H1 (cell line): ENCODE data around the gene FERMT2. TPM values are rescaled to one million over a fixed set of nuclear protein-coding genes. Genes with fewer than 3 reads are reported as not detected.

ENCODE experiments used
- CTCF ChIA-PET: fragments of 300-600 bp; sonication (Branson Sonifier 250); formaldehyde crosslinking; loops from one replicate; lab custom pipeline; 2021; ENCODE audit not compliant: partially characterized antibody; lab: Charles Lee
- POLR2A ChIA-PET: fragments of 300-600 bp; sonication (Branson Sonifier 250); formaldehyde crosslinking; loops from one replicate; lab custom pipeline; 2021; ENCODE audit warnings: inconsistent platforms; ENCODE audit not compliant: partially characterized antibody; lab: Charles Lee
- DNase-seq, 2 experiments: peaks; one replicate each; pipeline versions ENCODE4 v3.0.0 to v3.0.0-alpha.2; 2010 to 2022; ENCODE audit warnings: low spot score in 2 of 2, low read depth in 1 of 2, mixed read lengths in 1 of 2
- FAIRE-seq: peaks from 2 replicates; lab custom pipeline; 2011; peaks lifted over from hg19 to GRCh38; lab: Jason Lieb, UNC
- H2AFZ ChIP-seq: 2 replicates; pipeline ENCODE4 v1.8.1; 2012; ENCODE audit warnings: low read length, inconsistent platforms
- H2AK5ac ChIP-seq: 2 replicates; pipeline ENCODE4 v1.6.1; 2013; ENCODE audit warnings: low read depth, low read length
- H2BK120ac ChIP-seq: replicated peaks from 2 replicates; pipeline ENCODE3; 2013; ENCODE audit warnings: low read depth, low read length, inconsistent platforms
- H2BK12ac ChIP-seq: 2 replicates; pipeline ENCODE4 v1.6.1; 2013; ENCODE audit warnings: low read depth, low read length
- H2BK15ac ChIP-seq: 2 replicates; pipeline ENCODE4 v1.6.1; 2013; ENCODE audit warnings: low read length
- H2BK20ac ChIP-seq: 2 replicates; pipeline ENCODE4 v1.6.1; 2013; ENCODE audit warnings: low read length
- H2BK5ac ChIP-seq: 2 replicates; pipeline ENCODE4 v1.6.1; 2013; ENCODE audit warnings: low read depth, low read length
- H3K14ac ChIP-seq: 2 replicates; pipeline ENCODE4 v1.6.1; 2013; ENCODE audit warnings: inconsistent platforms; ENCODE audit not compliant: insufficient read length
- H3K18ac ChIP-seq: 2 replicates; pipeline ENCODE4 v1.6.1; 2013; ENCODE audit warnings: low read length; ENCODE audit errors: extremely low read depth
- H3K23ac ChIP-seq: 2 replicates; pipeline ENCODE4 v1.6.1; 2013; ENCODE audit warnings: inconsistent platforms; ENCODE audit not compliant: insufficient read length
- H3K23me2 ChIP-seq: 2 replicates; pipeline ENCODE4 v1.6.1; 2013; ENCODE audit warnings: low read depth, low read length
- H3K27ac ChIP-seq: 2 replicates; pipeline ENCODE4 v1.6.1; 2011; ENCODE audit warnings: low read depth, low read length, inconsistent platforms
- H3K27me3 ChIP-seq, 4 experiments: replicated peaks in 1 of 4; 1 replicate in 1 of 4; 2 replicates in 3 of 4; pipeline versions ENCODE4 v1.6.1 to v1.8.1; 2011 to 2013; ENCODE audit warnings: low read length in 3 of 4, mild to moderate bottlenecking in 3 of 4, inconsistent platforms in 2 of 4, mixed read lengths in 2 of 4, moderate library complexity in 1 of 4; ENCODE audit not compliant: control insufficient read depth in 3 of 4, insufficient read depth in 3 of 4; ENCODE audit errors: extremely low read depth in 1 of 4
- H3K36me3 ChIP-seq, 4 experiments: 2 replicates each; pipeline versions ENCODE4 v1.6.1 to v1.8.1; 2011 to 2013; ENCODE audit warnings: mild to moderate bottlenecking in 4 of 4, low read length in 3 of 4, moderate library complexity in 2 of 4, control low read depth in 1 of 4, inconsistent platforms in 1 of 4; ENCODE audit not compliant: insufficient read depth in 4 of 4, control insufficient read depth in 2 of 4
- H3K4ac ChIP-seq: replicated peaks from 2 replicates; pipeline ENCODE3; 2013; ENCODE audit warnings: low read length, low read depth, mixed read lengths, inconsistent platforms; ENCODE audit not compliant: insufficient read length
- H3K4me1 ChIP-seq, 4 experiments: replicated peaks in 1 of 4; 1 replicate in 1 of 4; 2 replicates in 3 of 4; pipeline versions ENCODE4 v1.6.1 to v1.8.1; 2011 to 2013; ENCODE audit warnings: low read length in 3 of 4, inconsistent platforms in 2 of 4, mixed read lengths in 1 of 4; ENCODE audit not compliant: insufficient read depth in 4 of 4, control insufficient read depth in 3 of 4
- H3K4me2 ChIP-seq, 2 experiments: 2 replicates each; pipeline versions ENCODE4 v1.6.1 to v1.8.1; 2011 to 2013; ENCODE audit warnings: low read depth in 2 of 2, low read length in 2 of 2, control low read depth in 1 of 2, inconsistent platforms in 1 of 2, mild to moderate bottlenecking in 1 of 2; ENCODE audit not compliant: insufficient read depth in 1 of 2
- H3K4me3 ChIP-seq, 4 experiments: fragments of 200-600, 300-600 bp in 1 of 4; sonication (generic), shearing (Covaris generic), sonication (Bioruptor Twin) in 1 of 4; 2 replicates each; pipeline versions ENCODE4 v1.5.1 to v1.8.1; 2011 to 2016; ENCODE audit warnings: low read length in 4 of 4, low read depth in 3 of 4, control low read depth in 2 of 4, inconsistent platforms in 2 of 4, mild to moderate bottlenecking in 2 of 4, mixed read lengths in 1 of 4, moderate library complexity in 1 of 4; ENCODE audit not compliant: insufficient read depth in 2 of 4; ENCODE audit errors: extremely low read depth in 1 of 4
- H3K56ac ChIP-seq: replicated peaks from 2 replicates; pipeline ENCODE3; 2013; ENCODE audit warnings: low read depth, mild to moderate bottlenecking, mixed read lengths, low read length, inconsistent platforms; ENCODE audit not compliant: insufficient read length
- H3K79me1 ChIP-seq: 2 replicates; pipeline ENCODE4 v1.6.1; 2013; ENCODE audit warnings: low read depth, low read length, control low read depth
- H3K79me2 ChIP-seq, 2 experiments: 2 replicates each; pipeline versions ENCODE4 v1.6.1 to v1.8.1; 2012 to 2013; ENCODE audit warnings: low read length in 2 of 2, mild to moderate bottlenecking in 2 of 2, inconsistent platforms in 1 of 2; ENCODE audit not compliant: insufficient read depth in 2 of 2, control insufficient read depth in 1 of 2
- H3K9ac ChIP-seq, 4 experiments: replicated peaks in 1 of 4; 1 replicate in 1 of 4; 2 replicates in 3 of 4; pipeline versions ENCODE4 v1.6.1 to v1.8.1; 2011 to 2013; ENCODE audit warnings: low read depth in 3 of 4, low read length in 3 of 4, control low read depth in 2 of 4, mild to moderate bottlenecking in 2 of 4, moderate library complexity in 2 of 4, inconsistent platforms in 1 of 4; ENCODE audit errors: extremely low read depth in 1 of 4
- H3K9me3 ChIP-seq, 2 experiments: 2 replicates each; pipeline versions ENCODE4 v1.6.1 to v1.8.1; 2012 to 2013; ENCODE audit warnings: mild to moderate bottlenecking in 2 of 2, moderate library complexity in 2 of 2, control low read depth in 1 of 2, inconsistent platforms in 1 of 2, low read depth in 1 of 2, low read length in 1 of 2, mixed read lengths in 1 of 2; ENCODE audit not compliant: insufficient read depth in 2 of 2
- H4K20me1 ChIP-seq, 2 experiments: replicated peaks in 1 of 2; 2 replicates each; pipeline versions ENCODE3 to v1.8.1; 2011 to 2013; ENCODE audit warnings: inconsistent platforms in 2 of 2, low read length in 2 of 2, mild to moderate bottlenecking in 1 of 2; ENCODE audit not compliant: insufficient read depth in 2 of 2, control insufficient read depth in 1 of 2
- H4K5ac ChIP-seq: 2 replicates; pipeline ENCODE4 v1.6.1; 2013; ENCODE audit warnings: low read length, low read depth, mixed read lengths, inconsistent platforms; ENCODE audit not compliant: insufficient read length
- H4K8ac ChIP-seq: 2 replicates; pipeline ENCODE4 v1.8.0; 2013; ENCODE audit warnings: mild to moderate bottlenecking, moderate library complexity, low read length, inconsistent platforms; ENCODE audit not compliant: insufficient read depth; ENCODE audit errors: extremely low read depth
- H4K91ac ChIP-seq: replicated peaks from 2 replicates; pipeline ENCODE3; 2013; ENCODE audit warnings: low read length, mixed read lengths, inconsistent platforms; ENCODE audit not compliant: insufficient read length
- BCL11A ChIP-seq, 2 experiments: IDR thresholded peaks; one replicate each; pipeline ENCODE4 v1.6.1; 2011; ENCODE audit warnings: low read depth in 2 of 2, low read length in 2 of 2, mild to moderate bottlenecking in 2 of 2
- CBX5 ChIP-seq: fragments of 300-800, 300-1000 bp; sonication (generic); IDR thresholded peaks from 2 replicates; pipeline ENCODE4 v1.7.1; 2016; ENCODE audit warnings: antibody characterized with exemption, low read length, low read depth
- CHD1 ChIP-seq: IDR thresholded peaks from 2 replicates; pipeline ENCODE4 v1.6.1; 2012; ENCODE audit warnings: low read depth, low read length, improper control_type of control experiment
- CHD2 ChIP-seq: IDR thresholded peaks from 2 replicates; pipeline ENCODE4 v1.6.1; 2012; ENCODE audit warnings: low read length, improper control_type of control experiment
- E2F6 ChIP-seq: IDR thresholded peaks from 2 replicates; pipeline ENCODE4 v1.6.1; 2012; ENCODE audit warnings: inconsistent platforms
- JUND ChIP-seq: IDR thresholded peaks from 2 replicates; pipeline ENCODE4 v1.6.1; 2011; ENCODE audit warnings: mild to moderate bottlenecking, improper control_type of control experiment, low read length
- KDM1A ChIP-seq: fragments of 200-600, 300-600 bp; sonication (generic); IDR thresholded peaks from 2 replicates; pipeline ENCODE4 v1.7.1; 2016; ENCODE audit warnings: mild to moderate bottlenecking, low read length, borderline replicate concordance
- POU5F1 ChIP-seq: IDR thresholded peaks from 2 replicates; pipeline ENCODE4 v1.6.1; 2011; ENCODE audit warnings: low read depth, mild to moderate bottlenecking, low read length, moderate library complexity
- SAP30 ChIP-seq: fragments of 300-600 bp; sonication (generic); IDR thresholded peaks from 2 replicates; pipeline ENCODE4 v1.7.1; 2012; ENCODE audit warnings: low read length, moderate library complexity, mild to moderate bottlenecking, inconsistent platforms; ENCODE audit not compliant: insufficient read depth, insufficient replicate concordance
- SIN3A ChIP-seq, 2 experiments: IDR thresholded peaks in 1 of 2; conservative IDR thresholded peaks in 1 of 2; 2 replicates each; pipeline ENCODE4 v1.6.1; 2011 to 2012; ENCODE audit warnings: low read length in 2 of 2, improper control_type of control experiment in 1 of 2, low read depth in 1 of 2, mild to moderate bottlenecking in 1 of 2
- SIX5 ChIP-seq: IDR thresholded peaks from 2 replicates; pipeline ENCODE4 v1.6.1; 2011; ENCODE audit warnings: mild to moderate bottlenecking, low read depth, low read length
- SRF ChIP-seq: IDR thresholded peaks from 2 replicates; pipeline ENCODE4 v1.6.1; 2011; ENCODE audit warnings: mild to moderate bottlenecking, low read depth, low read length, moderate library complexity
- TBP ChIP-seq: IDR thresholded peaks from 2 replicates; pipeline ENCODE4 v1.6.1; 2011; ENCODE audit warnings: low read depth, low read length, improper control_type of control experiment
- TEAD4 ChIP-seq: IDR thresholded peaks from 2 replicates; pipeline ENCODE4 v1.6.1; 2012; ENCODE audit warnings: low read depth, low read length, inconsistent platforms, mixed read lengths
- WGBS, 2 experiments: shearing (Covaris generic) in 1 of 2; methylation state at CpG; one replicate each; pipeline versions ENCODE4 v1.1.6 to v1.1.7; 2013 to 2015; ENCODE audit warnings: low lambda C conversion rate in 2 of 2, mixed read lengths in 2 of 2, inconsistent platforms in 1 of 2, low coverage in 1 of 2, missing lambda C conversion rate in 1 of 2; ENCODE audit not compliant: insufficient replicate concordance in 2 of 2, insufficient coverage in 1 of 2, insufficient read length in 1 of 2; ENCODE audit errors: extremely low coverage in 1 of 2, missing lambda C conversion rate in 1 of 2; 5-methylcytosine and 5-hydroxymethylcytosine counted together
- polyA plus RNA-seq, 7 experiments: library from polyadenylated mRNA; depleted of rRNA in 3 of 7; stranded (reverse) in 5 of 7; unstranded in 2 of 7; fragments of >200 nt in 5 of 7; fragments of 200-250 nt in 2 of 7; gene quantifications; 1 replicate in 5 of 7; 2 replicates in 1 of 7; 4 replicates in 1 of 7; pipeline versions ENCODE4 v1.2.1 to v1.2.3, GENCODE V29; 2011 to 2013; ENCODE audit warnings: missing spikeins in 2 of 7, mixed read lengths in 2 of 7
- total RNA-seq: library from RNA; stranded (reverse); fragmentation: NEBNext Ultra II Directional; extraction: Animal tissue kit (Norgen Biotek cat#: 25700); gene quantifications from 2 replicates; pipeline ENCODE4 v1.2.1, GENCODE V29; 2021

The FERMT2 gene
- total and polyA plus RNA-seq, 2 of the 8 experiments (the other 6 are each of a cell fraction or from before 2014, with no cell fraction given): 53.3 to 142 TPM

GRCh38 chr14:52860910-52861309, 89.9 kb downstream of the FERMT2 start:
- H4K91ac ChIP-seq: no peak overlapping the region
- H3K27me3 ChIP-seq: no peaks in the 10 kb centered on the region
- H3K14ac ChIP-seq: no peak overlapping the region
- H3K4me3 ChIP-seq: no peak overlapping the region
- H4K5ac ChIP-seq: no peak overlapping the region
- H3K23ac ChIP-seq: no peak overlapping the region
- H2BK120ac ChIP-seq: no peak overlapping the region
- no peak overlapping the region for H3K4ac ChIP-seq
- H3K9ac ChIP-seq: no peak overlapping the region
- no peaks in the 10 kb centered on the region for H3K23me2 ChIP-seq
- FAIRE-seq (no peak), DNase-seq (no peak)
- H2BK12ac ChIP-seq: no peak overlapping the region
- no peak overlapping the region for H2BK5ac ChIP-seq
- WGBS, 2 experiments: 97% methylated on average over 3 of the region's 3 CpGs; no CpG with 5 or more reads in 1 of the 2 experiments
- H3K18ac ChIP-seq: no peak overlapping the region
- no peak overlapping the region for H3K4me2 ChIP-seq
- H3K9me3 ChIP-seq: no peaks in the 10 kb centered on the region
- CTCF ChIA-PET: no interaction called here
- no peak overlapping the region for H3K27ac ChIP-seq
- H2BK15ac ChIP-seq: no peak overlapping the region
- H2AFZ ChIP-seq: no peak overlapping the region
- H3K79me1 ChIP-seq: no peaks in the 10 kb centered on the region
- H3K36me3 ChIP-seq: peaks cover 8 to 72% (median 31%) of the 10 kb centered on the region in 4 experiments; a peak in 7 of 8 replicates
- H2AK5ac ChIP-seq: no peak overlapping the region
- H3K56ac ChIP-seq: no peak overlapping the region
- H4K20me1 ChIP-seq: no peaks in the 10 kb centered on the region
- POLR2A ChIA-PET: interaction anchor here (0.8 kb wide), 1 partner anchor 14 kb away, joined by 3 read pairs; no protein-coding TSS in a partner anchor
- no peaks in the 10 kb centered on the region for H3K79me2 ChIP-seq
- no peak overlapping the region for H4K8ac ChIP-seq
- H3K4me1 ChIP-seq: peaks cover 0 to 4% (median 0%) of the 10 kb centered on the region in 4 experiments; a peak in 1 of 7 replicates
- no peak overlapping the region for H2BK20ac ChIP-seq
- TF ChIP-seq CHD2 (no peak), TBP (no peak), JUND (no peak), CHD1 (no peak), SRF (no peak), KDM1A (no peak), SIX5 (no peak), CBX5 (no peak), E2F6 (no peak), POU5F1 (no peak), TEAD4 (no peak), SAP30 (no peak), SIN3A (conservative IDR thresholded peaks at IDR 0.05 in 1 of 2, IDR thresholded peaks at IDR 0.05 in 1 of 2; ENCODE audit: low read depth in 1 of 2, low read length in 2 of 2) (no peak), BCL11A (IDR thresholded peaks at IDR 0.05; ENCODE audit: low read depth in 2 of 2, low read length in 2 of 2) (no peak)
